ENCODE measurements around the gene FAM228B.
"Not testable (repeated sequence)": the region's sequence is repeated elsewhere in the genome, so short reads cannot be mapped to it uniquely, and the experiment has no call there.

The FAM228B gene

GRCh38 chr2:24123195-24123921 lies at the start of gene FAM228B, which contains the start of gene PFN4:
Gene FAM228B (plus strand): TSS chr2:24123469. CDS start chr2:24124362, 893 bp downstream.
Gene PFN4 (minus strand): TSS chr2:24123334. CDS start chr2:24122535, 799 bp downstream.
- peak; percentile 39 for DNase-seq (ENCODE audit: low spot score)

GRCh38 chr2:24073816-24074215 lies 49.5 kb upstream of the FAM228B start:
- no peak for DNase-seq (ENCODE audit: low spot score)

DNA sequence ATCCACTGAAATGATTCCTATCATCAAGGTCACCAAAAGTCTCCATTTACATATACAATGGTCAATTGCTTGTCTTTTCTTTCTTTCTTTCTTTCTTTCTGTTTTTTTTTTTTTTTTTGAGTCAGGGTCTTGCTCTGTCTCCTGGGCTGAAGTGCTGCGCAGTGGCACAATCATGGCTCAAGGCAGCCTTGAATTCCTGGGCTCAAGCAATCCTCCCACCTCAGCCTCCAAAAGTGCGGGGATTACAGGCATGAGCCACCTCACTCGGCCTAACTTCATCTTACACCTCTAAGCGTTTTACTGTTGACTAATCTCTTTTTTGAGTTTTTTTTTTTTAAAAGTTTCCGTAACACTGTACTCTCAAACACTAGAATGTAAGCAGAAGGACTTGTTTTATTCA lies 48.0 kb upstream of the FAM228B start:
- DNase-seq (ENCODE audit: low spot score), result no peak

DNA sequence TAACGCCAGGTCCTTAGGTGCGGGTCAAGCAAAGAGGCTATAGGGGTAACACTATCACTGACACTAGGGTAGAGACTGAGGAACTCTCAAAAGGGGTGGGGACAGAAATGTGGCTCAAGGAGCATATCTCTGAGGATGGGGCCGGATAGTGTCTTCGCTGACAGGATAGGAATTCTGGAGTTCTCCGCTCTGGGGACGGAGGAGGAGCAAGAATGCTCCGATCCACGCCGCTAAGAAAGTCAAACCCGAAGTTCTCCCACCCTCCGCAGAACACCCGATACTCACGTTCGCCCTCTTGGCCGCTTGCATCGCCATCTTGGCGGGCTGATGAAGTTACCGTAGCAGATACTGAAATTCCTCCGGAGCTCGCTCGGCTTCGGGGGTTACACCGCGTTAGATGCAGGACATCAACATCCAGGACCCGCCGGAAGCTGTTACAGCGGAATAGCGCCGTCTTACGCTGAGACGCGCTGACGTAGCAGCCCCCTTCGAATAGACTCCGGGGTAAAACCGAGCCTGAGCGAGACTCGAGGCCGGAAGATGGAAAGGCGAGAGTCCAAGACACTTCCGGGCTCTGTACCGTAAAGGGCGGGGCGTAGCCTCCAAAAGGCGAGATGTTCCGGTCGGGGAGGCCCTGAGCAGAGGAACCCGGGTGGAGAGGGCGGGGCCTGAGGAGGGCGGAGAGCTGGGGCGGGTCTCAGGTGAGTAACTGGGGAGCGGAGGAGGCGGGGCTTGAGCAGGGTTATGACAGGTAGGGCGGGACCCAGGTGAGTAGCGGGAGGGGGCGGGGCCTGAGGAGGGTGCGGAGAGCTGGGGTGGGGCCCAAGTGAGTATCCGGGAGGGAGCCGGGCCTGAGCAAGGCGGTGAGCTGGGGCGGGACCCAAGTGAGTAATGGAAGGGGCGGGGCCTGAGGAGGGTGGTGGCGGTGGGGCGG lies 47.1 kb upstream of the FAM228B start, which contains the start of gene SF3B6:
Gene SF3B6, minus strand, starts transcription at position 412 of the 934 bp plus-strand sequence. Its CDS starts 97 bp downstream, at position 315.
- peak; percentile 100 for DNase-seq (ENCODE audit: low spot score)

DNA sequence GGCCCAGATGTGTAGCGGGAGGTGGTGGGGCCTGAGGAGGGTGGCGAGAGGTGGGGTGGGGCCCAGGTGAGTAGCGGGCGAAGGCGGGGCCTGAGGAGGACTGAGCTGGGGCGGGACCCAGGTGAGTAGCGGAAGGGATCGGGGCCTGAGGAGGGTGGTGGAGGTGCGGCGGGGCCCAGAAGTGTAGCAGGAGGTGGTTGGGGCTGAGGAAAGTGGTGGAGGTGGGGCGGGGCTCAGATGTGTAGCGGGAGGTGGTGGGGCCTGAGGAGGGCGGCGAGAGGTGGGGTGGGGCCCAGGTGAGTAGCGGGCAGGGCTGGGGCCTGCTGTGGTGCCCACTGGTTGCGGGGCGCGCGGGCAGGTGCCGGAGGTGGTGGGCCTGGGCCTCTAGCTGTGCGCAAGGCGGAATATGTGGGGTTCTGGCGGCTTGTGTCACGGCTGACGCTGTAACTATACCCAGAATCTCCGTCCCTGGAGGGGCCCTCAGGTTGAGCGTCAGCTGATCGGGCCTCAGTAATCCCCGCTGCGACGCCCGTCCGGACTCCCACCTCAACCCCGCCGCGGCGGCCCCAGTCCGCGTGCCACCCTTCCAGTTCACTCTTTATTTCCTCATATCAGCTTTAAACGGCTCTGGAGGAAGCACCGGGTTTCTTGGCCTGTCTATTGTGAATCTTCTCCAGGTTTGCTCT lies 46.3 kb upstream of the FAM228B start:
- no peak for DNase-seq (ENCODE audit: low spot score)

- DNase-seq (ENCODE audit: low spot score), result no peak
Observed at GRCh38 chr2:24077535-24077877, 45.8 kb upstream of the FAM228B start.

- no peak for DNase-seq (ENCODE audit: low spot score)
Observed at GRCh38 chr2:24077879-24078278, 45.4 kb upstream of the FAM228B start.

GRCh38 chr2:24080701-24081100 lies 42.6 kb upstream of the FAM228B start:
- DNase-seq (ENCODE audit: low spot score), result no peak

- no peak for DNase-seq (ENCODE audit: low spot score)
Observed at GRCh38 chr2:24082787-24083566, 40.3 kb upstream of the FAM228B start.

- DNase-seq (ENCODE audit: low spot score), result peak; percentile 36
Observed at GRCh38 chr2:24083567-24084385, 39.5 kb upstream of the FAM228B start.

DNA sequence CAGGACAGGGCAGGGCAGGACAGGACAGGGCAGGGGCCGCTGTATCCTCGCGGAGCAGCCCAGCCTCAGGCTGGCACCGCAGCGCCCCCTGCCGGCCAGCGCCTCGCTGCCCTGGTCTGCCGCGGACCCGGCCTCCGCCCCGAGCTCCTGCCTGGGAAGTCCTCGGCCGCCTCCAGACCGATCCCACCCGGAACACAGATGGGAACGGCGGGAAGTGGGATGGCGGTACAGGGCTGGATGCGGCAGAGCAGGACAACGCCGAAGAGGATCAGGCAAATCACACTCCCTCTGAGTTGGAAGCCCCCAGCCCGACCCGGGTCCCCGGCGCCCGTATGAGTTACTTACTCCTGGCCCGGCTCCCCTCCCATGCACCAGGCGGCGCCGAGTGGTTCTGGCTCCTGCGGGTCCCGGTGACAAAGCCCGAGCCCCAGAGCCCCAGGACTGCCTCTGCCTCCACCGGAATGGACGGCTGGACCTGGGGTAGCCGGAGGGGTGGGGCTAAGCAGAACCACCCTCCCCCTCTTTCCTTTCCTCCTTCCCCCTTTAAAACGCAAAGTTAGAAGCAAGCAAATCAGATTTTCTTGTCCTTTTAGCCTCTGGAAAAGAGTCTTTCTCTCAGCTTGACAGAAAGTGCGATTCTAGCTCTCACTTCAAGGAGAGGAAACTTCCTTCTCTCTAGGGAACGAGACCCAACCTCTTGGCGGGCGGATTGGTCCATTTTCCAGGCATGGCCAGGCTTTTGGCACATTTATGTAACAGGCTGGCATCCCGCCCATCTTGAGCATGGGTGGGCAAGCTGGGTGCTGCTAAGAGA lies 38.7 kb upstream of the FAM228B start, which contains the start of gene TP53I3:
Gene TP53I3, minus strand, starts transcription at position 449 of the 814 bp plus-strand sequence. CDS start 508 bp downstream, outside the sequence.
- DNase-seq (ENCODE audit: low spot score), result peak; percentile 73

DNA sequence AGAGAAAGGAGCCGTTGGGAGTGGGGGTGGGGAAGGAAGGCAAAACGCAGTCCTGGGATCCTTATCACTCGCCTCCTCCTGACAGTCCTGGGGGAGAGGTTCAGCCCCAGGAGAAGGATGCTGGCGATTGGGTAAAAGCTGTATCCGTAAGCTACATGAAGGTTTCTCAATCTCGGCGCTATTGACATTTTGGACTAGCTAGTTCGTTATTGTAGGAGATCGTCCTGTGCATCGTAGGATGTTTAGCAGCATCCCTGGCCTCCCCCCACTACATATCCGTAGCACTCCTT lies 38.1 kb upstream of the FAM228B start:
- no peak for DNase-seq (ENCODE audit: low spot score)

- DNase-seq (ENCODE audit: low spot score), result no peak
Observed at GRCh38 chr2:24086241-24086640, 37.0 kb upstream of the FAM228B start.

GRCh38 chr2:24087032-24087431 lies 36.2 kb upstream of the FAM228B start:
- DNase-seq (ENCODE audit: low spot score), result no peak

DNA sequence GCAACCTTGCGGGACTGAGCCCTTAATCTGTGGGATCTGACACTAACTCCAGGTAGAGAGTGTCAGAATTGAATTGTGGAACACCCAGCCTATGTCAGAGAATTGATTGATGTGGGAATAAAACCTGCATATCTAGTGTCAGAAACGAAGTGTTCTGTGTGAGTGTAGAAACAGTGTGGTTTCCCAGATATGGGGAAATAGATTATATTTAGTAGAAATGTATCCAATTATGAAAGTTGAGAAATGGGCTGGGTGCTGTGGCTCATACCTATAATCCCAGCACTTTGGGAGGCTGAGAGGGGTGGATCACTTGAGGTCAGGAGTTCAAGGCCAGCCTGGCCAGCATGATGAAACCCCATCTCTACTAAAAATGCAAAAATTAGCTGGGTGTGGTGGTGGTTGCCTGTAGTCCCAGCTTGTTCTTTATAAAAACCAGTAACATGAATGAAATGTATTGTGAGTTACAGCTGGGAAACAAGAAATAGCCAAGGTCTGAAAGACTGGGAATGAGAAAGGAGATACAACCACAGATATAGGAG lies 34.4 kb upstream of the FAM228B start:
- no peak for DNase-seq (ENCODE audit: low spot score)

DNA sequence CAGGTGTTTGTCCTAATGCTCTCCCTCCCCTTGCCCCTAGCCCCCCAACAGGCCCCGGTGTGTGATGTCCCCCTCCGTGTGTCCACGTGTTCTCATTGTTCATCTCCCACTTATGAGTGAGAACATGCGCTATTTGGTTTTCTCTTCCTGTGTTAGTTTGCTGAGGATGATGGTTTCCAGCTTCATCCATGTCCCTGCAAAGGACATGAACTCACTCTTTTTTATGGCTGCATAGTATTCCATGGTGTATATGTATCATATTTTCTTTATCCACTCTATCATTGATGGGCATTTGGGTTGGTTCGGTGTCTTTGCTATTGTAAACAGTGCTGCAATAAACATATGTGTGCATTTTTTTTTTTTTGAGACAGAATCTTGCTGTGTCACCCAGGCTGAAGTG lies 30.0 kb upstream of the FAM228B start:
- DNase-seq (ENCODE audit: low spot score), result not testable (repeated sequence)

DNA sequence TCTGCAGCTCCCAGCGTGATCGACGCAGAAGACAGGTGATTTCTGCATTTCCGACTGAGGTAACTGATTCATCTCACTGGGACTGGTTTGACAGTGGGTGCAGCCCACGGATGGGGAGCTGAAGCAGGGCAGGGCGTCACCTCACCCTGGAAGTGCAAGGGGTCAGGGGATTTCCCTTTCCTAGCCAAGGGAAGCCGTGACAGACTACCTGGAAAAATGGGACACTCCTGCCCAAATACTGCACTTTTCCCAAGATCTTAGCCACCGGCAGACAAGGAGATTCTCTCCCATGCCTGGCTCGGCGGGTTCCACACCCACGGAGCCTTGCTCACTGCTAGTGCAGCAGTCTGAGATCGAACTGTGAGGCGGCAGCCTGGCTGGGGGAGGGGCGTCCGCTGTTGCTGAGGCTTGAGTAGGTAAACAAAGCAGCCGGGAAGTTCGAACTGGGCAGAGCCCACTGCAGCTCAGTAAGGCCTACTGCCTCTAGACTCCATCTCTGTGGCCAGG lies 28.0 kb upstream of the FAM228B start:
- not testable (repeated sequence) for DNase-seq (ENCODE audit: low spot score)

DNA sequence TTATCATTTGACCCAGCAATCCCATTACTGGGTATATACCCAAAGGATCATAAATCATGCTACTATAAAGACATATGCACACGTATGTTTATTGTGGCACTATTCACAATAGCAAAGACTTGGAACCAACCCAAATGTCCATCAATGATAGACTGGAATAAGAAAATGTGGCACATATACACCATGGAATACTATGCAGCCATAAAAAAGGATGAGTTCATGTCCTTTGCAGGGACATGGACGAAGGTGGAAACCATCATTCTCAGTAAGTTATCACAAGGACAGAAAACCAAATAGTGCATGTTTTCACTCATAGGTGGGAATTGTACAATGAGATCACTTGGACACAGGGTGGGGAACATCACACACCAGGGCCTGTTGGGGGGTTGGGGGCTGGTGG lies 22.5 kb upstream of the FAM228B start:
- not testable (repeated sequence) for DNase-seq (ENCODE audit: low spot score)

- DNase-seq (ENCODE audit: low spot score), result no peak
Observed at GRCh38 chr2:24101992-24102391, 21.3 kb upstream of the FAM228B start.
